HG03066 (cell line): ENCODE results near the gene JAKMIP2.
A peak's percentile ranks its signal among the peaks of the same experiment; 100 is the strongest.
"Not testable (repeated sequence)": the region's sequence is repeated elsewhere in the genome, so short reads cannot be mapped to it uniquely, and the experiment has no call there.

Source experiments
- ATAC-seq: cut with Tn5 transposase; IDR thresholded peaks from one replicate; pipeline ENCODE4 v1.9.1; 2021; ENCODE audit warnings: low read depth; ENCODE audit not compliant: unreplicated experiment

The JAKMIP2 gene

GRCh38 chr5:147782110-147783028, at the start of gene JAKMIP2:
Gene JAKMIP2 (minus strand): TSS chr5:147782728. CDS start chr5:147671806, 110,922 bp downstream.
- ATAC-seq: no peak

- no peak for ATAC-seq
These were observed 48.9 kb upstream of the JAKMIP2 start, which contains the start of gene SPINK1 for GRCh38 chr5:147831465-147831864. Gene SPINK1 (minus strand): TSS chr5:147831671. CDS start chr5:147831577, 94 bp downstream.

GRCh38 chr5:147830035-147830434, 47.5 kb upstream of the JAKMIP2 start:
- no peak for ATAC-seq

- not testable (repeated sequence) for ATAC-seq
These were observed 44.5 kb upstream of the JAKMIP2 start for GRCh38 chr5:147827017-147827416.

- no peak for ATAC-seq
These were observed 43.8 kb upstream of the JAKMIP2 start for GRCh38 chr5:147826361-147826760.

- ATAC-seq: peak; percentile 83
These were observed 40.4 kb upstream of the JAKMIP2 start for GRCh38 chr5:147822686-147823491.

GRCh38 chr5:147822222-147822621, 39.7 kb upstream of the JAKMIP2 start:
- ATAC-seq: not testable (repeated sequence)

GRCh38 chr5:147821766-147822165, 39.2 kb upstream of the JAKMIP2 start:
- no peak for ATAC-seq

- no peak for ATAC-seq
These were observed 36.8 kb upstream of the JAKMIP2 start for GRCh38 chr5:147819261-147819770.

- no peak for ATAC-seq
These were observed 35.8 kb upstream of the JAKMIP2 start for GRCh38 chr5:147818290-147818689.

- no peak for ATAC-seq
These were observed 31.2 kb upstream of the JAKMIP2 start for GRCh38 chr5:147813696-147814095.

- no peak for ATAC-seq
These were observed 27.5 kb upstream of the JAKMIP2 start for GRCh38 chr5:147809830-147810666.

GRCh38 chr5:147805030-147805454, 22.5 kb upstream of the JAKMIP2 start:
- ATAC-seq: peak; percentile 91

- no peak for ATAC-seq
These were observed 21.8 kb upstream of the JAKMIP2 start for GRCh38 chr5:147804334-147804733.

- no peak for ATAC-seq
These were observed 21.4 kb upstream of the JAKMIP2 start for GRCh38 chr5:147803926-147804325.

GRCh38 chr5:147803161-147803560, 20.6 kb upstream of the JAKMIP2 start:
- not testable (repeated sequence) for ATAC-seq

GRCh38 chr5:147801461-147801860, 18.9 kb upstream of the JAKMIP2 start:
- no peak for ATAC-seq

GRCh38 chr5:147800491-147800890, 18.0 kb upstream of the JAKMIP2 start:
- no peak for ATAC-seq

GRCh38 chr5:147796556-147797308, 14.2 kb upstream of the JAKMIP2 start:
- ATAC-seq: no peak
